ENCODE results near the gene MAGEB17.
"Not testable (repeated sequence)": the region's sequence is repeated elsewhere in the genome, so short reads cannot be mapped to it uniquely, and the experiment has no call there.

MAGEB17 gene

DNA sequence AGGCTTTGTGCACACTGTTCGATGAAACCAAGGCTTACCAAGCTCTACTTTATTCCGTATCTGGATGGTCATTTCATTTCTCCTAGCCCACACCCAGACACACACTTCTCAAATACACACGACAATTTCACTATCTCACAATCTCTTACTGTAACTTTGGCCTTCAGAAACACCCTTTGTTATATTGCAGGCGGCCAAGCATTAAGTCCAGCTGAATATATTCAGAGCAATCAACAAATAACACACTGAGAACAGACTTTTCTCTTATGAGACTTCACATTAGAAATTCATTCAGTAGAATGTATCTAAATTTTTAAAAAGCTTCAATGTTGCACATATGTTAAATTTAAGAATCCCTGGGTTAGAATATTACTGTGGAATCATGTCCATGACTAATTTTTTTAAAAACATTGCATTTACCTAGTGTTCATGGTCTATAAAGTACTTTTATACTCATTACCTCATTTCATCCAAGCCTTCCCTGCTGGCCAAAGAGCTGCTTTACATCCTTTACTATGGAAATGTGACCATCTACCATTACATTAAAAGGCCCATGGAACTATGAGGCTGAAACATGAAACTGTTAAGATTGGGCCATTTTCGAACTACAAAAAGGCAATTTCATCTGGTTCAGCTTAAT, 10.5 kb upstream of the MAGEB17 start:
- no peak for DNase-seq (ENCODE audit: low read depth)

DNA sequence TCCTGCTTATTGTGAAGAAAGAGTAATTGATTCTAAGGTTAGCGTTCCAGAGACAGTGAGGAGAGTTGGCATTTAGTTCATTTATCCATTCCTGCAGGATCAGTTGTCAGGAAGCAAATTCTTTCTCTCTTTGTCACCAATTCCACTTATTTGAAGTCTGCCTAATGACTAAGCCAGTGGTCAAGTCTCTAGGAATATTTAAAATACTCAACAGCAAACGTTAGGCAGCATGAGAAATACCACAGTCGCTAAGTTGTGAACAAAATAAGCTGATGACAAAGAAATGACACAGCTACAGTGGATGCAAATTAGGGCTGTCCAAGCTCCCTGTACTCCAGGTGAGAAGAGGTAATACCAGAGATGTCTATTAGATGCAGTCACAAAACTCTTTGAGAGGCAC, 6.6 kb upstream of the MAGEB17 start:
- DNase-seq (ENCODE audit: low read depth) = peak; percentile 93

DNA sequence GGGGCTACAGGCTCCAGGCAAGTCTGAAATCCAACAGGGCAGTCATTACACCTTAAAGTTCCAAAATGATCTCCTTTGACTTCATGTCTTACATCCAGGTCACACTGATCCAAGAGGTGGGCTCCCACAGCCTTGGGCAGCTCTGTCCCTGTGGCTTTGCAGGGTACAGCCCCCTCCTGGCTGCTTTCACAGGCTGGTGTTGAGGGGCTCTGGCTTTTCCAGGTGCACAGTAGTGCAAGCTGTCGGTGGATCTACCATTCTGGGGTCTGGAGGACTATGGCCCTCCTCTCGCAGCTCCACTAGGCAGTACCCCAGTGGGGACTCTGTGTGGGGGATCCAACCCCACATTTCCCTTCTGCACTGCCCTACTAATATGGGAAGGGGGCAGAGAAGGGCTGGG, 6.1 kb upstream of the MAGEB17 start:
- not testable (repeated sequence) for DNase-seq (ENCODE audit: low read depth)

DNA sequence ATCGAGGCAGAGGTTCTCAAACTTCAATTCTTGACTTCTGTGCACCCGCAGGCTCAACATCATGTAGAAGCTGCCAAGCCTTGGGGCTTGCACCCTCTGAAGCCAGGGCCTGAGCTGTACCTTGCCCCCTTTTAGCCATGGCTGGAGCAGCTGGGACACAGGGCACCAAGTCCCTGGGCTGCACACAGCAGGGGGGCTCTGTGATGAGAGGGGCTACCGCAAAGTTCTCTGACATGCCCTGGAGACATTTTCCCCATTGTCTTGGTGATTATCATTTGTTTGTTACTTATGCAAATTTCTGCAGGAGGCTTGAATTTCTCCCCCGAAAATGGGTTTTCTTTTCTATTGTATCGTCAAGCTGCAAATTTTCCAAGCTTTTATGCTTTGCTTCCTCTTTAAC, 4.9 kb upstream of the MAGEB17 start:
- no peak for DNase-seq (ENCODE audit: low read depth)

DNA sequence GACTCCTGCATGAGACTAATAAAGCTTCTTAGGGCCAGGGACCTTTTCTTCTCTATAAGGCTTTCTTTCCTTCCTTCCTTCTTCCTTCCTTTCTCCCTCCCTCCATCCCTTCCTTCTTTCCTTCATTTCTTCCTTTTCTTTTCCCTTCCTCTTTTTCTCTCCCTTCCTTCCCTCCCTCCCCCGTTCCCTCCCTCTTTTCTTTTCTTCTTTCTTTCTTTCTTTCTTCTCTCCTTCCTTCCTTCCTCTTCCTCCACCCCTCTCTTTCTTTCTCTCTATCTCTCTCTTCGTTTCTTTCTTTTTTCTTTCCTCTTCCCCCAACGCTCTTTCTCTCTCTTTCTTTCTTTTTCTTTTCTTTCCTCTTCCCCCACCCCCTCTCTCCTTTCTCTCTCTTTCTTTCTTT, 2.5 kb upstream of the MAGEB17 start:
- no peak for DNase-seq (ENCODE audit: low read depth)

DNA sequence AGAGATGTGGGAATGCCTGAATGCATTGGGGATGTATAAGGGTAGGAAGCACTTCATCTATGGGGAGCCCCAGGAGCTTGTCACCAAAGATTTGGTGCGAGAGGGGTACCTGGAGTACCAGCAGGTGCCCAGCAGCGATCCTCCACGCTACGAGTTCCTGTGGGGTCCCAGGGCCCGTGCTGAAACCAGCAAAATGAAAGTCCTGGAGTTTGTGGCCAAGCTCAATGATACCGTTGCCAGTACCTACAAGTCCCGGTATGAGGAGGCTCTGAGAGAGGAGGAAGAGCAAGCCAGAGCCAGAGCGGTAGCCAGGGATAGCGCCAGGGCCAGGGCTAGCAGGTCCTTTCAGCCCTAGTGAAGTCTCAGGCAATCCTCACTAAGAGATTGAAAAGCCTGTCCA, 3.8 kb downstream of the MAGEB17 start:
- DNase-seq (ENCODE audit: low read depth) = no peak

DNA sequence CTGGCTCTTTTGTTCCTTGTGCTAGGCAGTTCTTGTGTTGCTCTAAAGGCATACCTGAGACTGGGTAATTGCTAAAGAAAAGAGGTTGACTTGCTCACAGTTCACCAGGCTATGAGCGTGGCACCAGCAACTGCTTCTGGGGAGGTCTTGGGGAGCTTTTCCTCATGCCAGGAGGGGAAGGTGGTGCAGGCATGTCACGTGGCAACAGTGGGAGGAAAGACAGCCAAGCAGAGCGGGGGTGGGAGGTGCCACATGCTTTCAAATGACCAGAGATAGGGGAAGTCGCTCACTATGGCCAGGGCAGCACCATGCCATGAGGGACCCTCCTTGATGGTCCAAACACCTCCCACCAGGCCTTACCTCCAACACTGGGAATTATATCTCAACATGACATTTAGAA, 4.7 kb downstream of the MAGEB17 start:
- no peak for DNase-seq (ENCODE audit: low read depth)

DNA sequence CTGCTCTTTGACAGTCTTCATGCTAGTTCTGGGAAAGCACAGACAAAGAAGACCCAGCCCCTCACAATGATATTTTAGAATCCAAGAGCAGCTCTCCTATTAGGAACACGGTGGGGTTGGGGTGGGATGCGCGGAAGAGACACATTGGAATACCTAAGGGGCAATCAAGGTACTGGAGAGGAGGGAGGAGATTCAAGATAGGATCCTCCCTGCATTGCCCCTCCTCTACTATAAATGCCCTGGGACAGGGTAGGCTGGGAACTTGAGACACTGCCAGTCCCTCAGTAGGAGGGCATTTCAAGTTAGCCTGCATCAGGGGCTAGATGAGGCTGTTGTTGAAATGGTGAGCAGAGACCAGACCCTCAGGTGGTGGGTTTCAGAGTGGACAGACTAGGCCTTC, 5.1 kb downstream of the MAGEB17 start:
- DNase-seq (ENCODE audit: low read depth) = no peak

DNA sequence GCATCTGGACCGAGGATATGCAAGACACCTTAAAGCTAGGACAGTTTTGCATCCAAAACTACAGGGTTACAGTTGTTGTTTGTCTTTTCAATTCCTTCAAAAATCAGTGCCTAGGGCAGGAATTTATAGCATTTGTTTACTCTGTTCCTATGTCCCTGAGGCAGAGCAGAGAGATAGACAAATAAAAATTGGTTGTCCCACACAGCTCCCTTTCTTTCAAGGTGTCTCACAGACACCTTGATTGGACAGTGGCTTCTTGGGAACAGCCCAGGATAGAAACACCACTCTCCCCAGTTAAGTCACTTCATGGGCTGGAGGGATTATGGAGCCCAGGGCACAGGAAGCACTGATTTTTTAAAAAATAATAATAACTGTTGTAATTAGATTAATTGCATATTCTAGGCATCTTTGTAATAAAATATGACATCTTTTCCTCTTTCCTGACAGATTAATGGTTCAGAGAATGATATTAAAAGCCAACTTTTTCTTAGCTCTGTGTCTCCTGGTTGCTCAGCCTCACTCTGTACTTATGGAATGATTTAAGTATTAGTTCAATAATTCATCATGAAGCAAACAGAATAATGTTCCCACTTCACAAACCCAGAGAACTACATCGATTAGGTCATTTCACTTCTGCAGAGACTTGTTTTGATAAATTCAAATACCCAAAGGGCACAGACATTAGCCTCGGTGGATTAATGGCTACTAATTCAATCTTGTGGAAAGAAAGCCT, 8.2 kb downstream of the MAGEB17 start:
- DNase-seq (ENCODE audit: low read depth) = no peak

DNA sequence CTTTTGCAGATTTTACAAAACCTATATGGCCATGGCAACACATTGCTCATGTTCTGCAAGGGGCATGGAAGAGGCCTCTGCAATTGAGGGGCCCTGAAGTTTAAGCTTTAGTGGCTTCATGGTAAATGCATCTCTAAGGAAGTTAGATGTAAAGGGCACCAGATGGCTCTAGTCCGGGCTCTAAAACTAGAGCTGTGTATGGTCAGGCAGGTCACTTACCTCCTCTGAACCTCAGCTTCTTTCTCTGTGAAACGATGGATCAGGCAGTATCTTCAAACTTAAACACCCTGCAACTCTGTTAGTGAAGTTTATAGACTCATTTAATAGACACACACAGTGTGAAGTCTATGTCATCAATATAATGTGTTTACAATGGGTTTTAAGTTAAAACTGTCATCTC, 10.0 kb downstream of the MAGEB17 start:
- DNase-seq (ENCODE audit: low read depth) = no peak

DNA sequence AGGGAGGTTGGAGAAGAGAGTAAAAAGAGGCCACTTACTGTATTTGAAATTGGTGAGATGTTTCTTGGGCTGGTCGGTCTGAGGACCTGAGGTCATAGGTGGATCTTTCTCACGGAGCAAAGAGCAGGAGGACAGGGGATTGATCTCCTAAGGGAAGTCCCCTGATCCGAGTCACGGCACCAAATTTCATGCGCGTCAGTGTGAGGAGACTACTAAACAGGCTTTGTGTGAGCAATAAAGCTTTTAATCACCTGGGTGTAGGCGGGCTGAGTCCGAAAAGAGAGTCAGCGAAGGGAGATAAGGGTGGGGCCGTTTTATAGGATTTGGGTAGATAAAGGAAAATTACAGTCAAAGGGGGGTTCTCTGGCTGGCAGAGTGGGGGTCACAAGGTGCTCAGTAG, 16.6 kb downstream of the MAGEB17 start:
- DNase-seq (ENCODE audit: low read depth) = not testable (repeated sequence)

DNA sequence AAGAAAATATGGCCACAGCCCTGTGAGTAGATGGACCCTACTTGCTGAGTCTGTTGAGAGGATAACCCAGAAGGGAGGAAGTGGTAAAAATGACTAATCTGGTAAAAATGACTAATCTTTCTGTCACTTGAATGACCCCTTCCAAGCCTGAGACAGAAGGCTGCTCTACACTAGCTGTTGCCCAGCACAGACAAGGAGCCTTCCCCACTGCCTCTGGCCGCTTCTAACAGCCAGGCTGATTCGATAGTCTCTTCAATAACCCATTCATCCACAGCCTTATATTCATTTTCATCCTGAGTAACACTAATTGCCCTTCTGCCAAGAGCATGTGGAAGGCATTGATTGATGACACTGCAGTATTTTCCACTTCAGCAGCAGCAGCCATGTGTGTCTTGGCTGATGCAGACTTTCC, 18.4 kb downstream of the MAGEB17 start:
- peak; percentile 89 for DNase-seq (ENCODE audit: low read depth)

DNA sequence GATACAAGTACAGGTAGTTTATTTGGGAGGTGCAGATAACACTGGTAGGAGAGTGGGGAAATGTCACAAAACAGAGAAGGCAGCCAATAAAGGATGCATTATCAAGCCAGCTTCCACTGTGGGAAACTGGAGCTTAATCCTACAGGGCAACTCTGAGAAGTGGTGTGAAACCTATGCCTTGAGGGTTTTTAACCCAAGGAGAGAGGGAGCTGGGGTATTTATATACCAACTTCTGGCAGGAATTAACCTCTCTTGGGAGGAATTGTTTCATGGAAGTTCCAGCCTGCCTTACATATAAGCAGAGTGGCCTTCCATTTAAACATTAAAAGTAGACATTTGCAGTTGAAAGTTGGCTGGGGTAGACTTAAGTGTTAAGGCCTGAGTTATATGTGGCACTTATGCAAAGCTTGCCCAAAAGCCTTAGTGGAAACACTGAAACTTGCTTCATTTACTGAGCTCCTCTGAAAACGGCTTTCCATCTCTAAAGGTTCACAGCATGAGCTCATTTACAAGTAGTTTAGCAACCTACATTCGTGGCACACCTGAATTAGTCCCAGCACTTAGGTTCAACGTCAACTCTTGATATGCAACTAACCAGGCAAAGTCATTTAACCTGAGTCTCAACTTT, 19.2 kb downstream of the MAGEB17 start:
- DNase-seq (ENCODE audit: low read depth) = no peak

DNA sequence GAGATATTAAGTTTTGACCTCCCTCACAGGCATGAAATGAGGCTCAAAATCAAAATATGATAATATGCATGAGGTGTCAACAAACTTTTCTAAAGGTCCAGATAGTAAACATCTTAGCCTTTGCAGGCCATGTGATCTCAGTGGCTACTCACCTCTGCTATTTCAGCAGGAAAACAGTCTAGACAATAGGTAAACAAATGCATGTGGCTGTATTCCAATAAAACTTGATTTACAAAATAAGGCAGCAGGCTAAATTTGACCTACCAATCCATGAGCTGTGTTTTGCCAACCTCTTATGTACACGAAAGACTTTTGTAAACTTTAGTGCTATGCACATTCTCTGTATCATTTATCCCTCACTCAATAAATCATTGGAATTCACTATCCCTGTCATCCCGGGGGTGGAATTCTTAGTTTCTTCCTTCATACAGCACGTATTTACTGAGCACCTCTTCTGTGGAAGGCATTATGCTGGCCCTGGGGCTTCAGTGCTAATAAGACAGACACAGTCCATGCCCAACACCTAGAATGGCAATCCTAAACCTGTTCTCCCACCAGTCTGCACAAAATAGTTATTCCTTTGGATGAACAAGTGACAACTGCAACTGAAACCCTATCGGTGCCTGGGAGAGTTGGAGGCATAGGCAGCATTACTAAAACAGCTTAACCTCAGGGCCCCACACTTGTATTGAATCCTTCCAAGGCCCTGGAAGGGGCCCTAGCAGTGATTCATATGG, 19.9 kb downstream of the MAGEB17 start:
- DNase-seq (ENCODE audit: low read depth) = no peak

DNA sequence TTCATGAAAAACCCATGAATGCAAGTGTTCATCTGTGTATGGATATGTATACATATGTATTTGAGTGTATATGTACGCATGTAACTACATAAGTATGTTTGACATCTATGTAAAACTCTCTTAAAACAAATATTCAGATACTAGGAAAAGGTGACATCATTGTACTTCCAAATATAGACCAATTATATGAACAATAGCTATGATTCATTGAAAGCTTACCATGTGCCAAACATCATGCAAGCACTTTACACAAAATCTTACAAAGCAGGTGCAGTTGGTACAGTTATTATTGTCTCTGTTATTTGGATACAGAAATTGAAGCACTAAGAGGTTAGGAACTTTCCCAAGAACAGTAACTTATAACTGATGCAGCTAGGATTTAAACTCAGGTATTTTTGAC, 21.4 kb downstream of the MAGEB17 start:
- DNase-seq (ENCODE audit: low read depth) = peak; percentile 46

DNA sequence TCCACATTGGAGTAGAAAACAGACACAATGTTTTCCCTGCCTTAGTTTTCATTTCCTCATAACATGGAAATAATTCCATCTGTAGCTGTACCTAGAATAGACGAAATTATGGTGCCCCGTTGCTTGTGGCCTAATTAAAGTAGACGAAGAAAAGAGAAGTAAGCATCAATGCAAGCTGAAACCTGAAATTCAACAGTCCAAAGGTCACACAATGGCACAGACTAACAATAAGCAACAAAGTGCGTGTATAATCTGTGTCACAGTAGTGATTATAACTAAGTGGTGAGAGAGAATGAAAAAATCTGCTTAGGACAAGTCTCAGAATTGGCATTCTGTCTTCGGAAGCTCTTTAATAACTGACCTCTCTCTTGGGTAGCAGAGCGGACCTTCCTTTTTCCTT, 24.3 kb downstream of the MAGEB17 start:
- no peak for DNase-seq (ENCODE audit: low read depth)

DNA sequence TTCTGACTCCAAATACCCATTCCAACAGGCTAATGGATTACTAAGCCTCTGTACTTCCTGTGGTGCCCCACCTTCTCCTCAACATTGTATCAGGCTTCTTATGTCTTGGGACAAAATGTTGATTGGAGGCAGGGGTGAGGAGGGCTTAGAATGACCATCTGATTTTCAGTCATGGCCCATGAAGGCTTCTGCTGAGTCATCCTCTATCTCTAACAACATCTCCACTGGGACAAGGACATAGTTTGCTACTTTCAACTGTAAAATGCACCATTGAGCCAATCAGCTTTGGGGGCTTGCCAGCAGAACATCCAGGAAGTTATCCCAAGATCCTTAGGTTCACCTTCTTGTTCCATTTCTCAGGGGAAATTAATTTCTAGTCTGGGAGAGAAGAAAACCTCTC, 29.5 kb downstream of the MAGEB17 start:
- DNase-seq (ENCODE audit: low read depth) = peak; percentile 8

DNA sequence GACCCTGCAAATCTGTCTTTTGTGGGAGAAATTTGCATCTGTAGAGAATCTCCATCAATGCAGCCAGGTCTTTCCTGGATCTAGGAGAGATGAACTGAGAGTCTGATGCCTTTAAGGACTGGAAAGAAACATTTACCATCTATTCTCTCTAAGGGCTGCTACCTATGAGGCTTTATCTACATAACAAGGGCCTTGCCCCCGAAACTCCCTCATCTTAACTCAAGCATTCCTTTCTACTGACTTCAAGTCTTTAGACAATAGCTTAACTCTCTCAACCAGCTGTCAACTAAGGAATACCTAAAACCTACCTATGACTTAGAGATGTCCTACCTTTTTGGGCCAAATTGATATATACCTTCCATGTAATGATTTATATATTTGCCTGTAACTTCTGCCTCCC, 32.1 kb downstream of the MAGEB17 start:
- DNase-seq (ENCODE audit: low read depth) = no peak

DNA sequence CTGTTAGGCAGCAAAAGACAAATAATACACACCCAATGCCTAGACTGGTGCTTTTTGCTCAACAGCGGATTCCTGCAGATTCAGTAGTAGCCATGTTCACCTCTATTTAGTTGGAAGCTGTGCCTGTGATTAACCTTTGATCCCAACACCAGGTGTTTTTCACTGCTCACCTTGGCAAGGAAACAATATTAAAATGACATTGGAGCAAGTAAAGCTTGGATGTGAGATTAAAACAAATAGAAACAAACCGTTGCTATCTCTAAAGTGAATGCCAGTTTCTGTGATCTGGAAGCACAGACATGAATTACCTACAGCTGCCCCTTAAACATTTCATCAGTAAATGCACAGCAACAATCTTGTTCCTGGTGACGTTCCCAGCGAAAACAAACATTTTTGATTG, 35.7 kb downstream of the MAGEB17 start:
- no peak for DNase-seq (ENCODE audit: low read depth)

DNA sequence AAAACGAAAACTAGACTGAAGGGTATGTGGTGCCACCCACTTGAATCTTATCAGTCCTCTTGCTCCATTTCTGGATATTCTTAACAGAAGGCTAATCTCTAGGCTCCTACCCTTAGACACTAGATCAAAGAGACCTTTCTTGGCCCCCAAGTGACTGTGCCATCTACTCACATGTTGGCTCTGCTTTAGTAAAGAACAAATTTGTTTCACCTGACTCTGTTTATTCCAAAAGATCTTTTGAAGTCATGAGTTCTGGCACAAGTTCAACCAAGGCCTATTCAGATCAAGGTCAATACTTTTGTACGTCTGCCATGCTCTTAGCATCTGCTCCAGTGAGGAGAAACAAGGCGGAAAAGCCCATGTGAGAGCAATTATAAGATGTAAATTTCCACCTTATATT, 37.3 kb downstream of the MAGEB17 start:
- DNase-seq (ENCODE audit: low read depth) = no peak

DNA sequence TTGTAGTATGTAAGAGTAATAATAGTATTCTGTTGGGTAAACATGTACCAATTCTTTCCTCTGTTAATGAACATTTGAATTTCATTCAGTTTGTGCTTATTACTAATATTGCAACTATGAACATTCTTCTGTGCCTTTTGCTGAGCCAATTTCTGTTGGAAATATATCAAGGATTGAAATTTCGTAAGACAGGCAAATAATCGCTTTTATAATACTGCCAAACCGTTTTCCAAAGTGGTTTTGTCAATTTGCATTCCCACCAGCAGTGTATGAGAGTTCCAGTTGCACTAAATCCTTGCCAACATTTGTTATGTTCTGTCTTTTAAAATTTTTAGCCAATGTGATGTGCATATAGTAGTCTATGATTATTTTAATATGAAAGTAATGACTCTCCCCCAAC, 38.6 kb downstream of the MAGEB17 start:
- DNase-seq (ENCODE audit: low read depth) = no peak

DNA sequence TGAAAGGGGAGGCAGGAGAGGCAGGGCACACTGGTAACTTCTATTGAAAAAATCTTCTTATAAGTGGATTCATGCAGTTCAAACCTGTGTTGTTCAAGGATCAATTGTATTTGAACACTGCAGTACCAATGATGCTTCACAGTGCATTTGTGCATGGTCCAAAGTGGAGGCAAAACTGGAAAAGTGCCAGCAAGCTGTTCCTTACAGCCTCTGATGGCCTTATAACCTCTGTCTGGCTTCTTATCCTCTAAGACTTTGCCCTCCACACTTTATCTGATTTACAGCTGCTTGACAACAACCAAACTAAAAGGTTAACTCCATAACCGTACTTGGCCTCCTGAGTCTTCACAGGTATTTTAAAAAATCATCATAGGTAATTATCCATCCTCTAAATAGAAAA, 40.4 kb downstream of the MAGEB17 start:
- no peak for DNase-seq (ENCODE audit: low read depth)

DNA sequence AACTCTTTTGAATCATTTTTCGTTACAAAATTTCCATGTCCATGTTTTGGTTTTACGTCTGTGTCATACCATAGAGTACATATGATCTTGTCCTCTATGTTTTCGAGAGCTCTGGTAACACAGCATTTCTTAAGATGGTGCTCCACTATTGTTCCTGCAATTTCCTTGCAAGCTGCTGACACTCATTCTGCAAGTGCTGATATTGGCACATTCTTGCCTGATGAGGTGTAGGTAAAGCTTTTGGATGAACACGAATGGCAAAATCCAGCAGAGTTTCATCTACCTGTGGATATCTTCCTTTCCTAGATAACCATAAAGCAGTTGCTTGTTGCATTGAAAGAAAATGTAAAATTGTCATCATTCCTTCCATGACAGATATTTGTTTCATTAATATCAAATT, 41.3 kb downstream of the MAGEB17 start:
- DNase-seq (ENCODE audit: low read depth) = no peak

Measured in ELR (cell line).